B cell (primary cell): ENCODE results near the gene PTH2. TPM values are rescaled to one million over a fixed set of nuclear protein-coding genes. Genes with fewer than 3 reads are reported as not detected.

ENCODE experiments used
- ATAC-seq: fragments of 200-7000 bp; cut with Tn5 transposase; one replicate; pipeline ENCODE4 v1.10.0; 2021; ENCODE audit warnings: low read depth, mild to moderate bottlenecking, moderate number of reproducible peaks, moderate library complexity
- CTCF ChIA-PET: fragments of 350-600 bp; sonication (Branson Sonifier 250); formaldehyde crosslinking; loops from one replicate; lab custom pipeline; 2021; ENCODE audit warnings: antibody characterized with exemption, inconsistent platforms; lab: Charles Lee
- POLR2A ChIA-PET: fragments of 350-600 bp; sonication (Branson Sonifier 250); formaldehyde crosslinking; loops from one replicate; lab custom pipeline; 2021; ENCODE audit warnings: antibody characterized with exemption; lab: Charles Lee
- DNase-seq: peaks from one replicate; pipeline ENCODE4 v3.0.0; 2013
- H2AFZ ChIP-seq: 2 replicates; pipeline ENCODE4 v1.6.1; 2012; ENCODE audit warnings: mild to moderate bottlenecking, low read depth, low read length; ENCODE audit not compliant: insufficient read depth, poor library complexity, severe bottlenecking
- H3K27ac ChIP-seq, 2 donors: 1 replicate in 1 of 2; 2 replicates in 1 of 2; pipeline ENCODE4 v1.5.1; 2012 to 2013; ENCODE audit warnings: low read length in 2 of 2, mild to moderate bottlenecking in 2 of 2, moderate library complexity in 1 of 2
- H3K27me3 ChIP-seq, 4 experiments: fragments of 200-600 bp in 1 of 4; sonication (generic) in 1 of 4; replicated peaks in 1 of 4; 1 replicate in 2 of 4; 2 replicates in 2 of 4; pipeline versions ENCODE4 v1.6.1 to v1.7.0; 2013 to 2016; ENCODE audit warnings: low read length in 3 of 4, mild to moderate bottlenecking in 2 of 4, mixed read lengths in 1 of 4, moderate library complexity in 1 of 4; ENCODE audit not compliant: insufficient read depth in 4 of 4, control insufficient read depth in 3 of 4; ENCODE audit errors: control extremely low read depth in 1 of 4
- H3K36me3 ChIP-seq, 2 experiments: replicated peaks in 1 of 2; 1 replicate in 1 of 2; 2 replicates in 1 of 2; pipeline versions ENCODE4 v1.6.1 to v1.7.1; 2013; ENCODE audit warnings: low read length in 1 of 2; ENCODE audit not compliant: insufficient read depth in 2 of 2, control insufficient read depth in 1 of 2; ENCODE audit errors: control extremely low read depth in 1 of 2, extremely low read depth in 1 of 2
- H3K4me1 ChIP-seq, 2 donors: fragments of 200-600 bp in 1 of 2; sonication (generic) in 1 of 2; 1 replicate in 1 of 2; 2 replicates in 1 of 2; pipeline versions ENCODE4 v1.5.1 to v1.6.1; 2013 to 2017; ENCODE audit warnings: low read length in 2 of 2; ENCODE audit not compliant: control insufficient read depth in 2 of 2, insufficient read depth in 2 of 2
- H3K4me2 ChIP-seq: replicated peaks from 2 replicates; pipeline ENCODE3; 2012; ENCODE audit warnings: mild to moderate bottlenecking, low read depth, low read length; ENCODE audit not compliant: poor library complexity, severe bottlenecking
- H3K4me3 ChIP-seq, 5 experiments: fragments of 200-600 bp in 1 of 5; sonication (generic) in 1 of 5; 1 replicate in 3 of 5; 2 replicates in 2 of 5; pipeline versions ENCODE4 v1.5.1 to v1.7.0; 2011 to 2016; ENCODE audit warnings: low read length in 4 of 5, mild to moderate bottlenecking in 4 of 5, low read depth in 2 of 5, control low read depth in 1 of 5, moderate library complexity in 1 of 5; ENCODE audit not compliant: insufficient read depth in 1 of 5; ENCODE audit errors: control extremely low read depth in 1 of 5, extremely low read depth in 1 of 5
- H3K79me2 ChIP-seq: fragments of 200-600 bp; sonication (generic); one replicate; pipeline ENCODE4 v1.6.0; 2016; ENCODE audit warnings: low read length; ENCODE audit not compliant: control insufficient read depth, insufficient read depth
- H3K9ac ChIP-seq: fragments of 200-600 bp; sonication (generic); 2 replicates; pipeline ENCODE4 v1.6.1; 2017; ENCODE audit warnings: mild to moderate bottlenecking, low read length, moderate library complexity
- H3K9me3 ChIP-seq, 3 donors: one replicate each; pipeline versions ENCODE4 v1.6.1 to v1.7.1; 2013; ENCODE audit warnings: low read length in 2 of 3; ENCODE audit not compliant: control insufficient read depth in 2 of 3, insufficient read depth in 1 of 3; ENCODE audit errors: control extremely low read depth in 1 of 3
- H4K20me1 ChIP-seq: 2 replicates; pipeline ENCODE4 v1.6.0; 2012; ENCODE audit warnings: mild to moderate bottlenecking, low read length; ENCODE audit not compliant: insufficient read depth, control insufficient read depth, poor library complexity, severe bottlenecking
- H3K27ac Mint-ChIP-seq: one replicate; pipeline ENCODE4 v1.8.0; 2021; ENCODE audit warnings: mixed read lengths
- H3K27me3 Mint-ChIP-seq: one replicate; pipeline ENCODE4 v1.8.0; 2021; ENCODE audit warnings: mixed read lengths
- H3K4me1 Mint-ChIP-seq: one replicate; pipeline ENCODE4 v1.8.0; 2021; ENCODE audit warnings: mixed read lengths
- H3K4me3 Mint-ChIP-seq: one replicate; pipeline ENCODE4 v1.8.0; 2021; ENCODE audit warnings: mixed read lengths
- H3K9me3 Mint-ChIP-seq: one replicate; pipeline ENCODE4 v1.8.0; 2022; ENCODE audit warnings: mixed read lengths; ENCODE audit not compliant: insufficient read depth
- EZH2 ChIP-seq: IDR thresholded peaks from 2 replicates; pipeline ENCODE4 v1.6.1; 2012; ENCODE audit warnings: borderline replicate concordance, low read depth, mild to moderate bottlenecking, moderate library complexity, low read length; ENCODE audit not compliant: insufficient read depth, poor library complexity, severe bottlenecking
- WGBS: methylation state at CpG from one replicate; pipeline ENCODE4 v1.1.5; 2013; ENCODE audit warnings: missing lambda C conversion rate; ENCODE audit not compliant: insufficient coverage; 5-methylcytosine and 5-hydroxymethylcytosine counted together
- intact Hi-C: fragments of 100-400 bp; cut with micrococcal nuclease; formaldehyde crosslinking; loops from one replicate; pipeline ENCODE4 v1.10.0; 2022
- polyA plus RNA-seq: library from polyadenylated mRNA; depleted of rRNA; stranded (reverse); fragments of >200 nt; gene quantifications from 2 replicates; pipeline ENCODE4 v1.2.3, GENCODE V29; 2012
- total RNA-seq, 2 donors: library from RNA; stranded (reverse); fragments of 120-200 nt in 1 of 2; gene quantifications; 1 replicate in 1 of 2; 2 replicates in 1 of 2; pipeline versions ENCODE4 v1.2.3 to v1.2.4, GENCODE V29; 2013 to 2022
- TF ChIP-seq, protein P1 (sequence below): fragments of 200-600 bp; IDR thresholded peaks from one replicate; pipeline ENCODE4 v1.8.0; 2022; ENCODE audit warnings: antibody characterized with exemption, mild to moderate bottlenecking

The PTH2 gene
- total and polyA plus RNA-seq, 2 donors (not counting 1 experiment from before 2014, with no cell fraction given) = not detected

DNA sequence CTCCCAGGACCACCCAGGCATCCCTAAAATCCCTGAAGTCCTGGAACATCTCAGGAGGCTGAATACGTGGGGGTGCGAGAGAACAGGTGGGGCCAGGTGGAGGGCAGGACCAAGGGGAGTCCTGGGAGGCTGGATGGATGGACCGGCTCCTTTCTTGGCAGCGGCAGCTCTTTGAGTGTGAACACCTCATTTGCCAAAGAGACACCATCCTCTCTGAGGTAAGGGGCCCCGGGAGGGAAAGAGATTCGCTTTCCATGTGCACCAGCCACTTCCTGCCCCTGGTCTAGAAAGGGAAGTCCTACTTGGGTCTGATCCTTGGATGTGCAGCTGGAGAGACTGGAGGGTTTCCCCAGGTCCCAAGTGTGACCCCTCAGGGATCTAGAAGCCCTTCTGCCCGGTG lies 16.2 kb downstream of the PTH2 start:
- DNase-seq = no peak
- no peaks in the 10 kb centered on the region for H4K20me1 ChIP-seq
- WGBS = 93% methylated on average over 4 of the region's 7 CpGs
- H2AFZ ChIP-seq = no peak overlapping the region
- H3K4me3 ChIP-seq = no peak overlapping the region
- ChIA-PET POLR2A (interaction anchor here (1.3 kb wide), 1 partner anchor 19 kb away, joined by 9 read pairs; no protein-coding TSS in a partner anchor), CTCF (interaction anchor here (1.0 to 2.1 kb wide), 4 partner anchors 13 to 47 kb away, joined by 3 to 11 read pairs (median 4); no protein-coding TSS in a partner anchor)
- no peak overlapping the region for H3K27ac ChIP-seq
- peak overlapping the region; percentile 37 for H3K27ac Mint-ChIP-seq
- TF ChIP-seq, protein P1, sequence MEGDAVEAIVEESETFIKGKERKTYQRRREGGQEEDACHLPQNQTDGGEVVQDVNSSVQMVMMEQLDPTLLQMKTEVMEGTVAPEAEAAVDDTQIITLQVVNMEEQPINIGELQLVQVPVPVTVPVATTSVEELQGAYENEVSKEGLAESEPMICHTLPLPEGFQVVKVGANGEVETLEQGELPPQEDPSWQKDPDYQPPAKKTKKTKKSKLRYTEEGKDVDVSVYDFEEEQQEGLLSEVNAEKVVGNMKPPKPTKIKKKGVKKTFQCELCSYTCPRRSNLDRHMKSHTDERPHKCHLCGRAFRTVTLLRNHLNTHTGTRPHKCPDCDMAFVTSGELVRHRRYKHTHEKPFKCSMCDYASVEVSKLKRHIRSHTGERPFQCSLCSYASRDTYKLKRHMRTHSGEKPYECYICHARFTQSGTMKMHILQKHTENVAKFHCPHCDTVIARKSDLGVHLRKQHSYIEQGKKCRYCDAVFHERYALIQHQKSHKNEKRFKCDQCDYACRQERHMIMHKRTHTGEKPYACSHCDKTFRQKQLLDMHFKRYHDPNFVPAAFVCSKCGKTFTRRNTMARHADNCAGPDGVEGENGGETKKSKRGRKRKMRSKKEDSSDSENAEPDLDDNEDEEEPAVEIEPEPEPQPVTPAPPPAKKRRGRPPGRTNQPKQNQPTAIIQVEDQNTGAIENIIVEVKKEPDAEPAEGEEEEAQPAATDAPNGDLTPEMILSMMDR = no peak
- TF ChIP-seq EZH2 = no peak
- ATAC-seq = no peak
- no peaks in the 10 kb centered on the region for H3K36me3 ChIP-seq
- H3K9me3 ChIP-seq = peaks cover 0 to 3% (median 0%) of the 10 kb centered on the region in 3 donors
- H3K4me3 Mint-ChIP-seq = no peak overlapping the region
- no peak overlapping the region for H3K4me2 ChIP-seq
- no peaks in the 10 kb centered on the region for H3K79me2 ChIP-seq
- intact Hi-C loops = no loop called here
- H3K9ac ChIP-seq = no peak overlapping the region
- peaks cover 39 to 58% of the 10 kb centered on the region in 2 donors for H3K4me1 ChIP-seq
- H3K9me3 Mint-ChIP-seq = no peaks in the 10 kb centered on the region
- H3K27me3 ChIP-seq = no peaks in the 10 kb centered on the region
- H3K4me1 Mint-ChIP-seq = peaks cover 56% of the 10 kb centered on the region
- no peaks in the 10 kb centered on the region for H3K27me3 Mint-ChIP-seq

DNA sequence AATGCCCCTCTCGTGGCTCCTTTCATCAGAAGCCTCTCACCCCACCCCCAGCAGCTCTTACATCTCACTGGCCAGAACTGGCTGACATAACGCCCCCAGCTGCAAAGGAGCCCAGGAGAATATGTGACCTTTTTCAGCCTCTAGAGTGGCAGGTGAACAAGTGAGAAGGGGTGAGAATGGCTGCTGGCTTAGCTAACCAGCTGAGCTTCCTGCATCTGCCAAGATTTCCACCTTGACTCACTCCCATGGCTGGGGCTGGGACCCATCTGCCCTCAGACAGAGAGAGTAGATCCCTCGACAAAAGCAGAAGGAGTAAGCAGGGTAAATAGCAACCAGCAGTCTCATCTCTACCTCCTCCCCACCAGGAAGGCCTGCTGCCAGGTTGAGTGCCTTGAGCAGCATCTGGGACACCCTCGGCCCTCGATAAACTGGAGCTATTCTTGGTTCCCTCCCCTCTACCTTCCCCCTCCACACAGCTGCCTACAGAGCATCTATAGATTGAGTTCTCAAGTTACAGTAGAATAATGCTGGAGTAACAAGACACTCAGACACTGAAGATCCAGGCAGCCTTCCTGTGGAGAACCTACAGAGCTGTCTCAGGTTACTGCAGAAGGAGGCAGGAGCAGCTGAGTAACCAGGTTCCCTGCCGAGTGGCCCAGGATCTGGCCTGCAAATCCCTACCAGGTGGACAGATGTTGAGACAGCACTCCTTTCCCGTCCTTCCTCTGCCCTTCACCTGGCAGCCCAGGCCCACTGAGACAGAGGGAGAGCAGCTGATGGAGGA lies 19.6 kb downstream of the PTH2 start:
- Histone ChIP-seq H3K27ac (peak overlapping the region; percentile 26 to 28), H3K36me3 (no peaks in the 10 kb centered on the region), H4K20me1 (no peaks in the 10 kb centered on the region), H3K9me3 (no peaks in the 10 kb centered on the region), H3K27me3 (no peaks in the 10 kb centered on the region), H2AFZ (peak overlapping the region; percentile 72), H3K4me2 (peak overlapping the region; percentile 36), H3K9ac (peak overlapping the region; percentile 15), H3K79me2 (no peaks in the 10 kb centered on the region), H3K4me1 (peaks cover 11 to 24% of the 10 kb centered on the region in 2 donors), H3K4me3 (no peak overlapping the region)
- ChIA-PET POLR2A (interaction anchor here (0.7 to 1.5 kb wide), 3 partner anchors 12 to 21 kb away, joined by 3 to 4 read pairs (median 4); no protein-coding TSS in a partner anchor), CTCF (interaction anchor here (1.2 to 1.9 kb wide), 4 partner anchors 10 to 178 kb away, joined by 3 to 7 read pairs (median 6); no protein-coding TSS in a partner anchor)
- ATAC-seq = peak; percentile 81
- Mint-ChIP-seq H3K4me1 (peaks cover 26% of the 10 kb centered on the region), H3K9me3 (no peaks in the 10 kb centered on the region), H3K4me3 (peak overlapping the region; percentile 54), H3K27ac (peak overlapping the region; percentile 92), H3K27me3 (no peaks in the 10 kb centered on the region)
- intact Hi-C loops = no loop called here
- peak; percentile 73 for DNase-seq
- 47% methylated on average over 5 of the region's 7 CpGs for WGBS
- no peak for TF ChIP-seq EZH2
- TF ChIP-seq, protein P1 = no peak
